GM12874 (cell line): ENCODE measurements around the gene ADAMTS2.

Experiments
- TF ChIP-seq, protein P1 (sequence below): IDR thresholded peaks from 2 replicates; pipeline ENCODE4 v1.5.1; 2011; ENCODE audit warnings: low read depth, mild to moderate bottlenecking, control low read depth, low read length, moderate library complexity; ENCODE audit not compliant: insufficient read depth

The ADAMTS2 gene

GRCh38 chr5:179268399-179268952, 76.8 kb downstream of the ADAMTS2 start:
- TF ChIP-seq, protein P1, sequence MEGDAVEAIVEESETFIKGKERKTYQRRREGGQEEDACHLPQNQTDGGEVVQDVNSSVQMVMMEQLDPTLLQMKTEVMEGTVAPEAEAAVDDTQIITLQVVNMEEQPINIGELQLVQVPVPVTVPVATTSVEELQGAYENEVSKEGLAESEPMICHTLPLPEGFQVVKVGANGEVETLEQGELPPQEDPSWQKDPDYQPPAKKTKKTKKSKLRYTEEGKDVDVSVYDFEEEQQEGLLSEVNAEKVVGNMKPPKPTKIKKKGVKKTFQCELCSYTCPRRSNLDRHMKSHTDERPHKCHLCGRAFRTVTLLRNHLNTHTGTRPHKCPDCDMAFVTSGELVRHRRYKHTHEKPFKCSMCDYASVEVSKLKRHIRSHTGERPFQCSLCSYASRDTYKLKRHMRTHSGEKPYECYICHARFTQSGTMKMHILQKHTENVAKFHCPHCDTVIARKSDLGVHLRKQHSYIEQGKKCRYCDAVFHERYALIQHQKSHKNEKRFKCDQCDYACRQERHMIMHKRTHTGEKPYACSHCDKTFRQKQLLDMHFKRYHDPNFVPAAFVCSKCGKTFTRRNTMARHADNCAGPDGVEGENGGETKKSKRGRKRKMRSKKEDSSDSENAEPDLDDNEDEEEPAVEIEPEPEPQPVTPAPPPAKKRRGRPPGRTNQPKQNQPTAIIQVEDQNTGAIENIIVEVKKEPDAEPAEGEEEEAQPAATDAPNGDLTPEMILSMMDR = no peak

GRCh38 chr5:179267671-179268083, 77.6 kb downstream of the ADAMTS2 start:
- TF ChIP-seq, protein P1 = no peak

GRCh38 chr5:179267071-179267670, 78.1 kb downstream of the ADAMTS2 start:
- TF ChIP-seq, protein P1 = no peak

GRCh38 chr5:179266291-179267070, 78.8 kb downstream of the ADAMTS2 start:
- TF ChIP-seq, protein P1 = no peak

GRCh38 chr5:179265514-179266290, 79.6 kb downstream of the ADAMTS2 start:
- TF ChIP-seq, protein P1 = no peak

GRCh38 chr5:179264783-179265513, 80.3 kb downstream of the ADAMTS2 start:
- TF ChIP-seq, protein P1 = no peak
